ENCODE results near the gene OR8J1.
"Not testable (repeated sequence)": the region's sequence is repeated elsewhere in the genome, so short reads cannot be mapped to it uniquely, and the experiment has no call there.

Gene OR8J1

DNA sequence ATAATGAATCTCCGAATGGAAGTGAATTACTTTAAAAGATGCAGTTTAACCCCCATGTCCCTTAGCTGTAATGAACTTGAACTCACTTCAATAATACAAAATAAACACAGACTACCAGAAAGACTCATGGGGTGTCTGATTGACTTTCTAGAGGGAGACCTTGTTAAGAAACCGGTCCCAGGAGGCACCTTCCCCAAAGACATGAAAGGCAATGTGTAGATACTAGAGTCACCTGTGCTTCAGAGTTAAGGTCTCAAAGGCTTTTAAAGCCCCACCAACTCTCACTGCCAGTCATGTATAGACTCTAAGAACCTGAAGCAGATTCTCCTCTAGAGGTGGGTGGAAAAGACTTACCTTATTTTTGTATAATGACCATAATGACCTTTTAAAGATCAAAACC, at the start of gene OR8J1:
Gene OR8J1, plus strand, starts transcription at position 301 of the 400 bp plus-strand sequence. CDS start 5,956 bp downstream, outside the sequence.
- DNase-seq (ENCODE audit: low spot score): no peak

DNA sequence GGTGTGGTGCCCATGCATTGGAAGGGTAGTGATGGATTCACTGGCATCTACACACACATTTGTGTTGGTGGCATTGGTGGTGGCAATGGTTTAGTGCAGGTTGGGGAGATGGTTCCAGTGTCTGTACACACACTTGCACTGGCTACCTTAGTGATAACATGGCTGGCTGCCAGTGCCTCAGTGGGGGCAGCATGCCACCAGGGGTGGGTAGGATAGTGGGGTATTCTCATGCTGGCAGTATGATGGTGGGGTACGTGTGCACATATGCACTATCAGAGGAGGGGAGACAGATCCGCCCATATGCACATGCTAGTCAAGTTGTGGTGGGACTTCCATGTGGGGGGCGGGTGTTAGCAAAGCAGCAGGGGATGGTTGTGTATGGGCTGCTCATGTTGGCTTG, 46.3 kb upstream of the OR8J1 start:
- DNase-seq (ENCODE audit: low spot score): no peak

- no peak for DNase-seq (ENCODE audit: low spot score)
Observed at GRCh38 chr11:56314844-56315243, 39.2 kb upstream of the OR8J1 start, which contains the start of gene OR8K3. Gene OR8K3, plus strand, starts transcription at chr11:56315144. Its CDS starts 3,163 bp downstream, at chr11:56318307.

DNA sequence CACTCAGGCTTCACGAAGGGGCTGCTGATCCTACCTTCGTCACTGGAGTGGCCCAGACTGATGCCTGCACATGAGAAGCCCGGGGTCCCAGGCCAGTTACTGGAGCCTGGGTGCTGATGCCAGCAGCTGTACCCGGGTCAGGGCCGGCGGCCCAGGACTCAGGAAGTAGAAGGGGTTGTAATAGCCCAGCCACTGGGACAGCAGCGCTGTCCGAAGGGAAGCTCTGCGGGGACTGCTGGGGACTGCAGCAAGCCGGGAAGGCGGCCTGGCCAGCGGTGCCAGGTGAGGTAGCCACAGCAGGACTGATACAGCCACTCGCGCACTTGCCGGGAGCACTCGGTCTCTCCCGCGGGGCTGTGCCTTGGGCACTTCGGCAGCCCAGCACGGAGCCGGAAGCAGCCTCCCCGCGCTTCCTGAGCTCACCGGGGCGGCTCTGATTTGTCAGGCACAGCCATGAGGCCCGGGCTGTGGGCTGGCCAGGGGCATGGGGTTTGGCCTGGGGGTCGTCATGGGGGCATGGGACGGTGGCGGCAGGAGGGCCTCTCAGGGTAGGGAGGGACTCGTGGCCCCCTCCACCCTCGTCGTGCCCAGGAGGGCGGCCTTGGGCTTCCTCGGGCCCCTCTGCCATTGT, 22.1 kb upstream of the OR8J1 start:
- DNase-seq (ENCODE audit: low spot score): no peak

DNA sequence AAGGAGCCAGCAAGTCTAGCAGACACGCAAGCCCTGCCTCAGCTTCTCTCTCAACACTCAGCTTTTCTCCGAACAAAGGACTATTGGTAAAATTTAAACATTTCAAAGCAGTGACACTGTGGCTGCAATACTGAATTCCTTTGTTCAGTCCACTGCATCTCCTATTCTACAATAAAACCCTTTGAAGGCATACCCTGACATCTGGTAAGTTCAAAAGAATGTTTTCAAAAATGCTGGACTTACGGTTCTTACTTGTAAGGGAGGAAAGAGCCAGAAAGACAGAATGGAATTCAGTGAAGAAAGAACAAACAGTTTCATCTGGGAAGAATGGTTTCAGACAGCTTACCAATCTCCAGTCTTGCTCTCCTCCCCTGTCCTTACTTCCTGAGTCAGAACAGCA, 20.9 kb upstream of the OR8J1 start:
- DNase-seq (ENCODE audit: low spot score): no peak

- no peak for DNase-seq (ENCODE audit: low spot score)
Observed at GRCh38 chr11:56340289-56340688, 13.8 kb upstream of the OR8J1 start.

- DNase-seq (ENCODE audit: low spot score): no peak
Observed at GRCh38 chr11:56345739-56346138, 8.4 kb upstream of the OR8J1 start, which contains the start of gene OR8K1. Gene OR8K1, plus strand, starts transcription at chr11:56346039. Its CDS starts 0 bp downstream, at chr11:56346039.

GRCh38 chr11:56375324-56375723, 21.2 kb downstream of the OR8J1 start, which contains the start of gene OR8U1:
Gene OR8U1, plus strand, starts transcription at chr11:56375624. Its CDS starts 0 bp downstream, at chr11:56375624.
- no peak for DNase-seq (ENCODE audit: low spot score)

DNA sequence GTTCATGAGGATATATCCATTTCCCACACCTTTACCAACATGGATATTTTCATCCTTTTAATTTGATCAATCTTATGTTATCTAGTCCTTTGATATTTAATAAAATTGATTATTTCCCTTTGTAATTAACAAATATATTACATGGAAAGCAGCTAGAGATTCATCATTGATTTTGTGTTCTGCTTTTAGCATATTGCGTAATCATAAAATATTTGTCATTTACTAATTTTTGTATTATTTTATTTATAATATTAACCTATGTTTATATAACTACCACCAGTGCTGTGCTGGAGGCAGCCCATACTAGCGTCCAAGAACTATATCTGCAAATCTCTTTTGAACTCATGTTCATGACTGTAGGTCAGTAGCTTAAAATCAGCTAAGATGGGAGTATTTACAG, 26.0 kb downstream of the OR8J1 start:
- DNase-seq (ENCODE audit: low spot score): no peak

DNA sequence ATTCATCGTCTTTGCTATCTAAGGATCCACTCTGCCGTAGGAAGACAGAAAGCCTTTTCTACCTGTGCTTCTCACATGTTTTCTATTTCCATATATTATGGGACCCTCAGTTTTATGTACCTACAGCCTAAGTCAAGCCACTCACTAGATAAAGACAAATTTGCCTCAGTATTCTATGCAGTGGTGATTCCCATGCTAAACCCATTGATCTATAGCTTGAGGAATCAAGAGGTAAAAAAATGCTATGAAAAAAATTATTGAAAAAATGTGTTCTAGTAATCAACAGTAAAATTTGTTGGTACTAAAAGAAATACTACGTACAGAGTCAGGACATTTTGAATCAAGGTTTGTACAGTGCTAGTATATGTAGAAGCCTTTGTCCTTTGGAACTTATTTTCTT, 40.3 kb downstream of the OR8J1 start:
- no peak for DNase-seq (ENCODE audit: low spot score)

DNA sequence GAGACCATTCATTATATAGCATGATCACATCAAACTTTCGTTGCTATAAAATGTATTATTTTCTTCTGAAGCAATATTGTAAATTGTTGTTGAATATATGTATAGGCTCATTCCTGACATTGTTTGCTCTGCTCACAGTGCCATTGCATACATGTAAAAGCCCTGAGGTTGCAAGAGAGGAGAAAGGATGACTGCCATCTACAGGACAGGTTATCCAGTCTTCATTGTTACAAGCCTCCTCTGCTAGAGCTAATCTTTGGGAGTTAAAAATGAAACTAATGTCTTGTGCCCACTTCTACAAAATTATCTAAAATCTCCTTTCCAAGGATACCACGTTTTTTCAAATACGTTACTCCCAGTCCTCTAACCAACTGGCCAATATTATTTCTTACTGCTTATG, 42.0 kb downstream of the OR8J1 start:
- no peak for DNase-seq (ENCODE audit: low spot score)

DNA sequence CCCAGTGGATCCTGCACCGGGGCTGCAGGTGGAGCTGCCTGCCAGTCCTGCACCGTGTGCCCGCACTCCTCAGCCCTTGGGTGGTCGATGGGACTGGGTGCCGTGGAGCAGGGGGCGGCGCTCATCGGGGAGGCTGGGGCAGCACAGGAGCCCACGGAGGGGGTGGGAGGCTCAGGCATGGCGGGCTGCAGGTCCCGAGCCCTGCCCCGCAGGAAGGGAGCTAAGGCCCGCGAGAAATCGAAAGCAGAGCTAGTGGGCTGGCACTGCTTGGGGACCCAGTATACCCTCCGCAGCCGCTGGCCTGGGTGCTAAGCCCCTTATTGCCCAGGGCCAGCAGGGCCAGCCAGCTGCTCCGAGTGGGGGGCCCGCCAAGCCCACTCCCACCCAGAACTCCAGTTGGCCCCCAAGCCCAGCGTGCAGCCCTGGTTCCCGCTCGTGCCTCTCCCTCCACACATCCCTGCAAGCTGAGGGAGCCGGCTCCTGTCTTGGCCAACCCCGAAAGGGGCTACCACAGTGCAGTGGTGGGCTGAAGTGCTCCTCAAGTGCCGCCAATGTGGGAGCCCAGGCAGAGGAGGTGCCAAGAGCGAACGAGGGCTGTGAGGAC, 47.9 kb downstream of the OR8J1 start:
- not testable (repeated sequence) for DNase-seq (ENCODE audit: low spot score)

DNA sequence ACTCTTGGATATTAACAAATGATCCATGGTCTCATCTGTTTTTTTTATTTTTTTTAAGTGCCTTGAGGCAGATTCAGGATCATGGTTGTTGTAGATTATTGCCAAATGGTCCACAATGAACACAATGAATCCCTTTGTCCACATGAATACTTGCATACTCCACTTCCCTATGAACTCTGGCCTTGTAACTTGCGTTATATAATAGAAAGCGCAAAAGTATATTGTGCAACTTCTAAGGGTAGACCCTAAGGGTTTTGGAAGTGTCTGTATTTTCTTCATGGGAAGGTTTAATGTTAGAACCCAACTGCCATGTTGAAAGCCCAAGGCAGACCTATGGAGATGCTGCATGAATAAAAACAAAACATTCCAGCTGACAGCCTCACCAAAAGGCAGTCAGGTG, 50.3 kb downstream of the OR8J1 start:
- no peak for DNase-seq (ENCODE audit: low spot score)

- DNase-seq (ENCODE audit: low spot score): no peak
Observed at GRCh38 chr11:56410801-56411200, 56.7 kb downstream of the OR8J1 start.
